Measurements from ENCODE around the gene ORM2. TPM values are rescaled to one million over a fixed set of nuclear protein-coding genes. Genes with fewer than 3 reads are reported as not detected.

ORM2 gene
- total and polyA plus RNA-seq, 2 of the 8 experiments (the other 6 are each of a cell fraction or from before 2014, with no cell fraction given): 1.3 TPM; not detected in 1

DNA sequence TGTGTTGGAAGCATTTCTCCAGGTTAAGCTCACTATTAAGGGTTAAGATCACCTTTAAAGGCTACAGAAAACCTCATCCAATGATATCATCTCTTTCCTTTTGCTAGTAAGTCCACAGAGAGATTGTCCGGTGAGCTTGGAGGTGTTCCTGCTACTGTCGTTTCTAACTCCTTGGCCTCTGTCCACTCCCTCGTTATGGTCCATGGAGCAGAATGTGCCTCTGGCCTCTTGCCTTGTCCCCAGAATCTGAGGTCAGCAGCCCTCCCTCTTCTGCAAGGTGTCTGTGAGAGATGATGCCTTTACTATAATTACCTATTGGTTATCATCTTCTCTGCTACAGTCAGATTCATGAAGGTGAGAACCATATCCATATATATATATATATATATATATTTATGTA is 15.0 kb downstream of the ORM2 start:
- Histone ChIP-seq H2BK12ac (ENCODE audit: low read depth, low read length) (no peak overlapping the region), H4K8ac (ENCODE audit: extremely low read depth, insufficient read depth, low read length) (no peak overlapping the region)
- CTCF ChIA-PET (ENCODE audit: partially characterized antibody): interaction anchor here (1.2 to 1.5 kb wide), 2 partner anchors 9 to 64 kb away, joined by 4 to 5 read pairs; no protein-coding TSS in a partner anchor
- TF ChIP-seq KDM1A (IDR thresholded peaks at IDR 0.05; ENCODE audit: borderline replicate concordance, low read length) (no peak), CHD2 (IDR thresholded peaks at IDR 0.05; ENCODE audit: low read length) (no peak), BRCA1 (IDR thresholded peaks at IDR 0.05; ENCODE audit: low read depth, low read length) (no peak), POLR2A (IDR thresholded peaks at IDR 0.05; ENCODE audit: control extremely low read depth in 1 of 2, low read depth in 2 of 2, low read length in 2 of 2) (no peak), SAP30 (IDR thresholded peaks at IDR 0.05; ENCODE audit: insufficient read depth, insufficient replicate concordance, low read length) (no peak), CBX5 (IDR thresholded peaks at IDR 0.05; ENCODE audit: low read depth, low read length) (no peak), SIN3A (conservative IDR thresholded peaks at IDR 0.05 in 1 of 2, IDR thresholded peaks at IDR 0.05 in 1 of 2; ENCODE audit: low read depth in 1 of 2, low read length in 2 of 2) (no peak), SP2 (IDR thresholded peaks at IDR 0.05; ENCODE audit: low read length) (no peak), BCL11A (IDR thresholded peaks at IDR 0.05; ENCODE audit: low read depth in 2 of 2, low read length in 2 of 2) (no peak), TAF1 (IDR thresholded peaks at IDR 0.05; ENCODE audit: low read depth, low read length) (no peak), FOSL1 (IDR thresholded peaks at IDR 0.05; ENCODE audit: insufficient read depth, low read depth, low read length) (no peak), TCF12 (IDR thresholded peaks at IDR 0.05; ENCODE audit: low read depth, low read length) (no peak), POU5F1 (IDR thresholded peaks at IDR 0.05; ENCODE audit: low read depth, low read length) (no peak), NRF1 (IDR thresholded peaks at IDR 0.05; ENCODE audit: low read depth, low read length) (no peak)
- TF ChIP-seq, protein P1, sequence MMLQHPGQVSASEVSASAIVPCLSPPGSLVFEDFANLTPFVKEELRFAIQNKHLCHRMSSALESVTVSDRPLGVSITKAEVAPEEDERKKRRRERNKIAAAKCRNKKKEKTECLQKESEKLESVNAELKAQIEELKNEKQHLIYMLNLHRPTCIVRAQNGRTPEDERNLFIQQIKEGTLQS (IDR thresholded peaks at IDR 0.05; ENCODE audit: insufficient read depth, low read depth, low read length): no peak

More for the DNA sequence above, 15.0 kb downstream of the ORM2 start:
- H3K4ac ChIP-seq (replicated peaks; ENCODE audit: insufficient read length, low read depth, low read length): no peak overlapping the region
- no peak overlapping the region for H3K9ac ChIP-seq (replicated peaks in 1 of 4; ENCODE audit: extremely low read depth in 1 of 4, low read depth in 3 of 4, low read length in 3 of 4)
- no peaks in the 10 kb centered on the region for H3K23me2 ChIP-seq (ENCODE audit: low read depth, low read length)
- FAIRE-seq: no peak
- H2AK5ac ChIP-seq (ENCODE audit: low read depth, low read length): no peak overlapping the region
- H3K79me2 ChIP-seq (ENCODE audit: control insufficient read depth in 1 of 2, insufficient read depth in 2 of 2, low read length in 2 of 2): no peaks in the 10 kb centered on the region
- no peak for DNase-seq (ENCODE audit: low read depth in 1 of 2, low spot score in 2 of 2)
- no peak overlapping the region for H2BK120ac ChIP-seq (replicated peaks; ENCODE audit: low read depth, low read length)
- no peaks in the 10 kb centered on the region for H3K79me1 ChIP-seq (ENCODE audit: low read depth, low read length)
- no peak overlapping the region for H2BK20ac ChIP-seq (ENCODE audit: low read length)
- no peak overlapping the region for H3K18ac ChIP-seq (ENCODE audit: extremely low read depth, low read length)
- 89% methylated on average over 3 of the region's 3 CpGs; no CpG with 5 or more reads in 1 of the 2 experiments for WGBS, 2 experiments (ENCODE audit: extremely low coverage in 1 of 2, insufficient coverage in 1 of 2, insufficient read length in 1 of 2, insufficient replicate concordance in 2 of 2, low coverage in 1 of 2, low lambda C conversion rate in 2 of 2, missing lambda C conversion rate in 1 of 2)
- H3K27me3 ChIP-seq (replicated peaks in 1 of 4; ENCODE audit: control insufficient read depth in 3 of 4, extremely low read depth in 1 of 4, insufficient read depth in 3 of 4, low read length in 3 of 4): no peaks in the 10 kb centered on the region
- H2BK15ac ChIP-seq (ENCODE audit: low read length): no peak overlapping the region
- H3K27ac ChIP-seq (ENCODE audit: low read depth, low read length): no peak overlapping the region
- H3K36me3 ChIP-seq (ENCODE audit: control insufficient read depth in 2 of 4, insufficient read depth in 4 of 4, low read length in 3 of 4): peaks cover 12 to 82% (median 51%) of the 10 kb centered on the region in 4 experiments
- POLR2A ChIA-PET (ENCODE audit: partially characterized antibody): interaction anchor here (0.9 to 2.5 kb wide), 3 partner anchors 9 to 44 kb away, joined by 3 to 8 read pairs (median 4); no protein-coding TSS in a partner anchor
- peaks cover 4 to 10% (median 8%) of the 10 kb centered on the region in 4 experiments; a peak in 6 of 7 replicates for H3K4me1 ChIP-seq (replicated peaks in 1 of 4; ENCODE audit: control insufficient read depth in 3 of 4, insufficient read depth in 4 of 4, low read length in 3 of 4)
- H2AFZ ChIP-seq (ENCODE audit: low read length): no peak overlapping the region
- no peak overlapping the region for H3K56ac ChIP-seq (replicated peaks; ENCODE audit: insufficient read length, low read depth, low read length)
- H3K9me3 ChIP-seq (ENCODE audit: insufficient read depth in 2 of 2, low read depth in 1 of 2, low read length in 1 of 2): no peaks in the 10 kb centered on the region
- no peak overlapping the region for H4K5ac ChIP-seq (ENCODE audit: insufficient read length, low read depth, low read length)
- no peak overlapping the region for H3K14ac ChIP-seq (ENCODE audit: insufficient read length)
- no peak overlapping the region for H2BK5ac ChIP-seq (ENCODE audit: low read depth, low read length)
- no peak overlapping the region for H3K4me2 ChIP-seq (ENCODE audit: insufficient read depth in 1 of 2, low read depth in 2 of 2, low read length in 2 of 2)
- no peak overlapping the region for H4K91ac ChIP-seq (replicated peaks; ENCODE audit: insufficient read length, low read length)
- H3K23ac ChIP-seq (ENCODE audit: insufficient read length): no peak overlapping the region
- H3K4me3 ChIP-seq (ENCODE audit: extremely low read depth in 1 of 4, insufficient read depth in 2 of 4, low read depth in 3 of 4, low read length in 4 of 4): no peak overlapping the region
- peaks cover 0 to 2% of the 10 kb centered on the region in 2 experiments for H4K20me1 ChIP-seq (replicated peaks in 1 of 2; ENCODE audit: control insufficient read depth in 1 of 2, insufficient read depth in 2 of 2, low read length in 2 of 2)
